Measurements from ENCODE around the gene MYO10. TPM values are rescaled to one million over a fixed set of nuclear protein-coding genes. Genes with fewer than 3 reads are reported as not detected.

MYO10 gene
- total RNA-seq, 1 experiment from 2014 or later = 89.8 TPM

GRCh38 chr5:16914584-16914983, 21.5 kb downstream of the MYO10 start (continued):
- TF ChIP-seq ZNF138 (CRISPR knock-in tag; conservative IDR thresholded peaks at IDR 0.05) = no peak

GRCh38 chr5:16914108-16914435, 22.0 kb downstream of the MYO10 start:
- CTCF ChIA-PET = no interaction called here
- Mint-ChIP-seq H3K4me3 (no peak overlapping the region), H3K9me3 (peaks cover 6% of the 10 kb centered on the region; the same call in 1 of the 2 replicates), H3K36me3 (peaks cover 8% of the 10 kb centered on the region; the same call in 1 of the 2 replicates), H3K27ac (no peak overlapping the region), H3K27me3 (ENCODE audit: low read depth) (no peaks in the 10 kb centered on the region), H3K4me1 (peaks cover 28% of the 10 kb centered on the region)
- POLR2A ChIA-PET = no interaction called here
- TF ChIP-seq ESRRA (CRISPR knock-in tag; IDR thresholded peaks at IDR 0.05; ENCODE audit: borderline replicate concordance) = no peak
- DNase-seq (ENCODE audit: low spot score) (no peak), ATAC-seq (no peak)

GRCh38 chr5:16913187-16914107, 22.6 kb downstream of the MYO10 start:
- Mint-ChIP-seq H3K27me3 (ENCODE audit: low read depth) (no peaks in the 10 kb centered on the region), H3K4me3 (no peak overlapping the region), H3K9me3 (peaks cover 10% of the 10 kb centered on the region), H3K36me3 (peaks cover 12% of the 10 kb centered on the region; the same call in 1 of the 2 replicates), H3K27ac (no peak overlapping the region), H3K4me1 (peaks cover 27% of the 10 kb centered on the region)
- no peak for ATAC-seq
- TF ChIP-seq EMX1 (CRISPR knock-in tag; IDR thresholded peaks at IDR 0.05) (no peak), HMGA2 (CRISPR knock-in tag; IDR thresholded peaks at IDR 0.05) (no peak), PREB (CRISPR knock-in tag; IDR thresholded peaks at IDR 0.05; ENCODE audit: borderline replicate concordance) (no peak), ELF4 (CRISPR knock-in tag; IDR thresholded peaks at IDR 0.05; ENCODE audit: low read depth) (no peak)
- no peak for DNase-seq (ENCODE audit: low spot score)
- ChIA-PET CTCF (interaction anchor here (1.1 kb wide), 1 partner anchor 219 kb away, joined by 3 read pairs; no protein-coding TSS in a partner anchor), POLR2A (no interaction called here)

- no peak overlapping the region for H3K27ac Mint-ChIP-seq
- TF ChIP-seq CDX4 (CRISPR knock-in tag; IDR thresholded peaks at IDR 0.05; ENCODE audit: borderline replicate concordance) (no peak), KAT7 (CRISPR knock-in tag; IDR thresholded peaks at IDR 0.05; ENCODE audit: borderline replicate concordance) (no peak), ZBTB43 (CRISPR knock-in tag; IDR thresholded peaks at IDR 0.05) (no peak), ZMAT4 (CRISPR knock-in tag; IDR thresholded peaks at IDR 0.05) (no peak)
- DNase-seq (ENCODE audit: low spot score) (no peak), ATAC-seq (no peak)
- H3K27me3 Mint-ChIP-seq (ENCODE audit: low read depth) = no peaks in the 10 kb centered on the region
- ChIA-PET POLR2A (interaction anchor here (0.6 kb wide), 1 partner anchor 1396 kb away, joined by 3 read pairs; no protein-coding TSS in a partner anchor), CTCF (interaction anchor here (0.7 kb wide), 1 partner anchor 19 kb away, joined by 3 read pairs; no protein-coding TSS in a partner anchor)
- H3K36me3 Mint-ChIP-seq = peaks cover 12% of the 10 kb centered on the region; the same call in 1 of the 2 replicates
- H3K4me3 Mint-ChIP-seq = no peak overlapping the region
- peaks cover 10% of the 10 kb centered on the region for H3K9me3 Mint-ChIP-seq
- H3K4me1 Mint-ChIP-seq = peaks cover 20% of the 10 kb centered on the region
Observed at GRCh38 chr5:16912080-16912479, 24.0 kb downstream of the MYO10 start.

- Mint-ChIP-seq H3K4me3 (no peak overlapping the region), H3K27me3 (ENCODE audit: low read depth) (no peaks in the 10 kb centered on the region), H3K27ac (no peak overlapping the region), H3K9me3 (peaks cover 10% of the 10 kb centered on the region), H3K36me3 (peaks cover 12% of the 10 kb centered on the region; the same call in 1 of the 2 replicates), H3K4me1 (peaks cover 25% of the 10 kb centered on the region)
- no peak for ATAC-seq
- ChIA-PET CTCF (interaction anchor here (0.6 kb wide), 1 partner anchor 8 kb away, joined by 3 read pairs; no protein-coding TSS in a partner anchor), POLR2A (no interaction called here)
- DNase-seq (ENCODE audit: low spot score) = no peak
- TF ChIP-seq ZNF512 (CRISPR knock-in tag; IDR thresholded peaks at IDR 0.05; ENCODE audit: borderline replicate concordance) (no peak), CREM (CRISPR knock-in tag; IDR thresholded peaks at IDR 0.05) (no peak), ZNF532 (CRISPR knock-in tag; IDR thresholded peaks at IDR 0.05; ENCODE audit: borderline replicate concordance) (no peak), SMAD3 (CRISPR knock-in tag; IDR thresholded peaks at IDR 0.05; ENCODE audit: borderline replicate concordance) (no peak)
Observed at GRCh38 chr5:16909464-16909863, 26.6 kb downstream of the MYO10 start.
